Lower leg skin (tissue), 4 donors: ENCODE measurements around the gene OLIG2. TPM values are rescaled to one million over a fixed set of nuclear protein-coding genes. Genes with fewer than 3 reads are reported as not detected.

ENCODE experiments used
- DNase-seq, 2 donors: peaks; one replicate each; pipeline ENCODE4 v3.0.0-alpha.2; 2019; ENCODE audit warnings: low spot score in 2 of 2
- H3K4me3 ChIP-seq: fragments of 200-600 bp; sonication (generic); 2 replicates; pipeline ENCODE4 v1.5.1; 2017; ENCODE audit warnings: mild to moderate bottlenecking, low read depth; ENCODE audit not compliant: poor library complexity, severe bottlenecking
- CTCF ChIP-seq, 3 donors: fragments of 450-650 bp; IDR thresholded peaks; one replicate each; pipeline ENCODE4 v1.5.1; 2016; ENCODE audit warnings: antibody characterized with exemption in 3 of 3, mild to moderate bottlenecking in 3 of 3, moderate library complexity in 2 of 3
- POLR2A ChIP-seq, 2 donors: fragments of 450-650 bp; IDR thresholded peaks; one replicate each; pipeline ENCODE4 v1.6.1; 2016 to 2017; ENCODE audit warnings: antibody characterized with exemption in 2 of 2, mild to moderate bottlenecking in 1 of 2, moderate library complexity in 1 of 2
- WGBS, 2 donors: methylation state at CpG; one replicate each; pipeline ENCODE4 v1.1.5; 2018; 5-methylcytosine and 5-hydroxymethylcytosine counted together
- intact Hi-C: fragments of 100-400 bp; cut with DNase I; formaldehyde crosslinking; loops from one replicate; pipeline ENCODE4 v1.15.0; 2023; ENCODE audit warnings: low total_unique reads
- total RNA-seq, 4 donors: library from RNA; depleted of rRNA; stranded (reverse); fragments of >200 nt; gene quantifications; one replicate each; pipeline ENCODE4 v1.1.0, GENCODE V29; 2016

OLIG2 gene
- total RNA-seq, 4 donors from 2014 or later = not detected

- peak in 1 of 2 donors; percentile 23 for DNase-seq
- intact Hi-C loops = no loop called here
- 25 to 29% methylated on average over 10 to 11 of the region's 11 CpGs for WGBS, 2 donors
- no peak overlapping the region for H3K4me3 ChIP-seq
- no peak for TF ChIP-seq POLR2A (IDR thresholded peaks at IDR 0.05)
- no peak for TF ChIP-seq CTCF (IDR thresholded peaks at IDR 0.05)
Measured at GRCh38 chr21:33036430-33037162, 10.9 kb downstream of the OLIG2 start.

- TF ChIP-seq CTCF (IDR thresholded peaks at IDR 0.05) (no peak), POLR2A (IDR thresholded peaks at IDR 0.05) (no peak)
- intact Hi-C loops = no loop called here
- no peak overlapping the region for H3K4me3 ChIP-seq
- no peak for DNase-seq
- WGBS, 2 donors = 75 to 80% methylated on average over 3 of the region's 3 CpGs
Measured at GRCh38 chr21:33037501-33037900, 11.8 kb downstream of the OLIG2 start.

- DNase-seq = no peak
- TF ChIP-seq POLR2A (IDR thresholded peaks at IDR 0.05) = no peak
- WGBS, 2 donors = 85 to 89% methylated on average over 7 of the region's 7 CpGs
- intact Hi-C loops = no loop called here
- H3K4me3 ChIP-seq = no peak overlapping the region
Measured at GRCh38 chr21:33039536-33039935, 13.8 kb downstream of the OLIG2 start.

- TF ChIP-seq CTCF (IDR thresholded peaks at IDR 0.05) (no peak), POLR2A (IDR thresholded peaks at IDR 0.05) (no peak)
- no peak overlapping the region for H3K4me3 ChIP-seq
- no peak for DNase-seq
- intact Hi-C loops = no loop called here
- WGBS, 2 donors = 93 to 94% methylated on average over 3 of the region's 3 CpGs
Measured at GRCh38 chr21:33040215-33040614, 14.5 kb downstream of the OLIG2 start.

- WGBS, 2 donors = 55 to 60% methylated on average over 2 of the region's 2 CpGs
- TF ChIP-seq POLR2A (IDR thresholded peaks at IDR 0.05) (no peak), CTCF (IDR thresholded peaks at IDR 0.05) (no peak)
- H3K4me3 ChIP-seq = no peak overlapping the region
- intact Hi-C loops = no loop called here
- DNase-seq = no peak
Measured at GRCh38 chr21:33041981-33042380, 16.2 kb downstream of the OLIG2 start.

GRCh38 chr21:33042812-33043211 is 17.1 kb downstream of the OLIG2 start:
- 24 to 27% methylated on average over 4 of the region's 4 CpGs for WGBS, 2 donors
- intact Hi-C loops = no loop called here
- no peak for TF ChIP-seq POLR2A (IDR thresholded peaks at IDR 0.05)
- no peak for TF ChIP-seq CTCF (IDR thresholded peaks at IDR 0.05)
- no peak overlapping the region for H3K4me3 ChIP-seq
- no peak for DNase-seq
